Ovary (tissue), 3 donors: Measurements from ENCODE around the gene CST6.

Source experiments
- POLR2A ChIP-seq: fragments of 450-650 bp; IDR thresholded peaks from one replicate; pipeline ENCODE4 v1.6.1; 2017; ENCODE audit warnings: antibody characterized with exemption, mild to moderate bottlenecking, moderate library complexity
- TF ChIP-seq, protein P1 (sequence below), 3 donors: fragments of 450-650 bp in 2 of 3; fragments of 200-600 bp in 1 of 3; IDR thresholded peaks; one replicate each; pipeline versions ENCODE4 v1.5.1 to v1.8.0; 2016 to 2022; ENCODE audit warnings: antibody characterized with exemption in 3 of 3, mild to moderate bottlenecking in 1 of 3
- donor health status: DM: no; HTN: no; CAD: no.

DNA sequence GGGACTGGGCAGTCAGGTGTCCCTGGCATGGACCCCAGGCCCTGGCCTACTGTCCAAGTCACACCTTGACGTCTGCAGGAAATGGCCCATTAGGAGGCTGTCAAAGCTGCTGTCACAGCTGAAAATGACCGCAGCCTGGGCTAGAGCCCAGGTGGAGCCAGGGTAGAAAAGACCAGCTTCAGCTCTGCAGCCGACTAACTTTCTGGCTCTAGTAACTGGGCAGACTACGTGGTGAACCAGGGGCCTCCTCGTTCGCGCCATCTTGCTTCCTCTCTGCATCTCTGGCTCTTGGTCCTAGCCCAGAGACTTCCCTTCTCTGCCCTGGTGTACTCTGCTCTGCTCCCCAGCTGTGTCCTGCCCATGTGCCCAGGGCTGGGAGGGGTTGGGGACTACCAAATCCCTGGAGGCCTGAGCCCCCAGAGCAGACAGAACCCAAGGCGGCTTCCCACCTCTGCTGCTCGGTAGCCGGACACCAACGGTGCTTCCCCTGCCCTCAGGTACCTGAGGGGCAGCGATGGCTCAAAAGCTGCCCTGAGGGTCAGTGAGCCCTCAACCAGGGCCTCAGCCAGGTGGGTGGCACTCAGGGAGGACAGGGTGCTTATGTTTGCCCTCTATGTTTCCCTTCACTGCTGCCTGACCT is 30.6 kb upstream of the CST6 start:
- TF ChIP-seq, protein P1, sequence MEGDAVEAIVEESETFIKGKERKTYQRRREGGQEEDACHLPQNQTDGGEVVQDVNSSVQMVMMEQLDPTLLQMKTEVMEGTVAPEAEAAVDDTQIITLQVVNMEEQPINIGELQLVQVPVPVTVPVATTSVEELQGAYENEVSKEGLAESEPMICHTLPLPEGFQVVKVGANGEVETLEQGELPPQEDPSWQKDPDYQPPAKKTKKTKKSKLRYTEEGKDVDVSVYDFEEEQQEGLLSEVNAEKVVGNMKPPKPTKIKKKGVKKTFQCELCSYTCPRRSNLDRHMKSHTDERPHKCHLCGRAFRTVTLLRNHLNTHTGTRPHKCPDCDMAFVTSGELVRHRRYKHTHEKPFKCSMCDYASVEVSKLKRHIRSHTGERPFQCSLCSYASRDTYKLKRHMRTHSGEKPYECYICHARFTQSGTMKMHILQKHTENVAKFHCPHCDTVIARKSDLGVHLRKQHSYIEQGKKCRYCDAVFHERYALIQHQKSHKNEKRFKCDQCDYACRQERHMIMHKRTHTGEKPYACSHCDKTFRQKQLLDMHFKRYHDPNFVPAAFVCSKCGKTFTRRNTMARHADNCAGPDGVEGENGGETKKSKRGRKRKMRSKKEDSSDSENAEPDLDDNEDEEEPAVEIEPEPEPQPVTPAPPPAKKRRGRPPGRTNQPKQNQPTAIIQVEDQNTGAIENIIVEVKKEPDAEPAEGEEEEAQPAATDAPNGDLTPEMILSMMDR (IDR thresholded peaks at IDR 0.05), result no peak
- TF ChIP-seq POLR2A, result no peak
